DMS79 treated with DMSO at 0.1 percent for 48 hours (cell line): ENCODE measurements around the gene MEGF10.
"Not testable (repeated sequence)": the region's sequence is repeated elsewhere in the genome, so short reads cannot be mapped to it uniquely, and the experiment has no call there.

ENCODE experiments used
- DNase-seq: peaks from one replicate; lab custom pipeline; 2025; lab: John Stamatoyannopoulos, UW

The MEGF10 gene

GRCh38 chr5:127290019-127290945 is at the start of gene MEGF10:
TSS of gene MEGF10 (plus strand) at chr5:127290796. CDS start at chr5:127331309, 40,513 bp downstream.
- DNase-seq = no peak

- DNase-seq = no peak
Measured at GRCh38 chr5:127243011-127243410, 47.6 kb upstream of the MEGF10 start.

DNA sequence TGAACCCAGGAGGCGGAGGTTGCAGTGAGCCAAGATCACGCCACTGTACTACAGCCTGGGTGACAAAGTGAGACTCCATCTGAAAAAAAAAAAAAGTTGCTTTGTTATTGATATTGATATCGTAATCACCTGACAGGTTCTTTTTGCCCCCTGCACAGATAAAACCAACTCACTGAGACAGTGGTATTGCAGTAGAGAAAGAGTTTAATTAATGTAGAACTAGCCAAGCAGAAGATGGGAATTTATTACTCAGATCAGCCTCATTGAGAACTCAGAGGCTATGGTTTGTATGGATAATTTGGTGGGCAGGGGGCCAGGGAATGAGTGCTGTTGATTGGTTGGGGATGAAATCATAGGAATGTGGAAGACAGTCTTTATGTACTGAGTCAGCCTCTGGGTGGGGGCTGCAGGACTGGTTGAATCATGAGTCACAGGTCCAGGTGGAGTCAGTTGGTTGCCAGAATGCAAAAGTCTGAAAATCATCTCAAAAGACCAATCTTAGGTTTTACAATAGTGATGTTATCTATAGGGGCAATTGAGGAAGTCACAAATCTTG is 35.8 kb upstream of the MEGF10 start:
- DNase-seq = no peak

- no peak for DNase-seq
Measured at GRCh38 chr5:127256886-127257597, 33.6 kb upstream of the MEGF10 start.

GRCh38 chr5:127260686-127261085 is 29.9 kb upstream of the MEGF10 start:
- DNase-seq = no peak

DNA sequence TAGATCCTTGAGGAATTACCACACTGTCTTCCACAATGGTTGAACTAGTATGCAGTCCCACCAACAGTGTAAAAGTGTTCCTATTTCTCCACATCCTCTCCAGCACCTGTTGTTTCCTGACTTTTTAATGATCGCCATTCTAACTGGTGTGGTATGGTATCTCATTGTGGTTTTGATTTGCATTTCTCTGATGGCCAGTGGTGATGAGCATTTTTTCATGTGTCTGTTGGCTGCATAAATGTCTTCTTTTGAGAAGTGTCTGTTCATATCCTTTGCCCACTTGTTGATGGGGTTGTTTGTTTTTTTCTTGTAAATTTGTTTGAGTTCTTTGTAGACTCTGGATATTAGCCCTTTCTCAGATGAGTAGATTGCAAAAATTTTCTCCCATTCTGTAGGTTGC is 25.1 kb upstream of the MEGF10 start:
- not testable (repeated sequence) for DNase-seq

DNA sequence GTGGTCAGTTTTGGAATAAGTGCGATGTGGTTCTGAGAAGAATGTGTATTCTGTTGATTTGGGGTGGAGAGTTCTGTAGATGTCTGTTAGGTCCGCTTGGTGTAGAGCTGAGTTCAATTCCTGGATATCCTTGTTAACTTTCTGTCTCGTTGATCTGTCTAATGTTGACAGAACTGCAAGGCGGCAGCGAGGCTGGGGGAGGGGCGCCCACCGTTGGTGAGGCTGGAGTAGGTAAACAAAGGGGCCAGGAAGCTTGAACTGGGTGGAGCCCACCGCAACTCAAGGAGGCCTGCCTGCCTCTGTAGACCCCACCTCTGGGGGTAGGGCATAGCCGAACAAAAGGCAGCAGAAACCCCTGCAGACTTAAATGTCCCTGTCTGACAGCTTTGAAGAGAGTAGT is 22.3 kb upstream of the MEGF10 start:
- DNase-seq = not testable (repeated sequence)

- DNase-seq = not testable (repeated sequence)
Measured at GRCh38 chr5:127270713-127271112, 19.9 kb upstream of the MEGF10 start.

GRCh38 chr5:127275641-127276193 is 14.9 kb upstream of the MEGF10 start:
- no peak for DNase-seq

- no peak for DNase-seq
Measured at GRCh38 chr5:127280491-127281220, 9.9 kb upstream of the MEGF10 start.

DNA sequence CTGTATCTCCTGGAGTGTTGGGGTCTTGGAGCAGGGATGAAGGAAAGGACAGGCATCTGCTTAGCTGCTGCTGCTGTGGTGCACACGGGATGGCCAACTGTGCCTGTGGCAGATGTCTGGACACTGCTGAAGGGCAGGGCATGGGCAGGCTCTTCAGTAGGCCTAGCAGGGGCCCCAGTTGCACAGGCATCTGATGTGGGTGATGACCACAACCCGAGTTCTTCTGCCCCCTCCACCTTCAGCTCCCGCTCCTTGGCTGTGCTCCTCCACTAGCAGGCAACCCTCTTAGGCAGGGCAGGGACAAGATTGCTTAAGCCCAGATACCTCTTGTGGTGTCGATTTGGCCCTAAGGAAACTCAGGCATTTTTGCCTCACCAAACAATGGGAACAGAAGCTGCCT is 9.0 kb upstream of the MEGF10 start:
- no peak for DNase-seq

DNA sequence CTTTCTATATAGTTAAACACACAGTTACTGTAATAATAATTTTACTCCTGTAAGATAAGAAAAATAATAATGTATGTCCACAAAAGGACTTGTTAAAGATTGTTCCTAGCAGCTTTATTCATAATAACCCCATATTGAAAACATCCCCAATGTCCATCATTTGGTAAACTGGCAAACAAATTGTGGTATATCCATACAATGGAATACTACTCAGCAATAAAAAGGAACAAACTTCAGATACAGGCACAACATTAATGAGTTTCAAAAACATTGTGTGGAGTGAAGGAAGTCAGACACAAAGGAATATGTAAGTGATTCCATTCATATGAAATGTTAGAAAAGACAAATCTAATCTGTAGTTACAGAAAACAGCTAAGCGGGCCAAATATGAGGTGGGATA is 1.9 kb upstream of the MEGF10 start:
- DNase-seq = no peak

- no peak for DNase-seq
Measured at GRCh38 chr5:127290946-127291693, 524 bp downstream of the MEGF10 start.

DNA sequence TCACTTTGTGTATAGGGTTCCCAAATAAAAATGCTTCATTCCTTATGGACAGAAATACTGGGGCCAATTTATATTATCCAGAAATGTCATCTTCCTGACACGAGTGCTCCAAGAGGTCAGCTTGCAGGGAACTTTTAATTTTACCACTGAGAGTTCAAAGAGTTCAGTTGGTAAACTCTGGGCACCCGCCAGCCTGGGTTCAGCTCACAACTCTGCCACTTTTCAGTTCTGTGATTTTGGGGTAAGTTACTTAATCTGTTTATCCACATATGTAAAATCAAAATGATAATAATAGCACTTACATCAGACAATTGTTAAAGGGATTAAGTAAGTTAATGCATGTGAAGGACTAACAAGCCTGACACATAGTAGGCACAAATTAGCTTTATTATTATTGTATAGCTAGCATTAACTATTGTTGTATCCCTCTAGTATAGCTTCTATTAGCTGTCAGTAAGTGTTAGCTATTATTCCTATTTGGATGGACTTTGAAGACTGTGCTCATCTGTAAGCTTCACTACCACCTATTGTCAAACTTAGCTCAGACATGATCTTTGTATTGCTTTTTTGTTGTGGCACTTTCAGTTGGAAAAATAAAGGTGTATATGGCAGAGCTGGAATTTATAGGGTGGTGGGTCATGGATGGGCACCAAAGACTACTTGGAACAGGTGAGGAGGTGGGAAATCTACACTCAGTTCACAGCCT is 1.6 kb downstream of the MEGF10 start:
- DNase-seq = no peak

DNA sequence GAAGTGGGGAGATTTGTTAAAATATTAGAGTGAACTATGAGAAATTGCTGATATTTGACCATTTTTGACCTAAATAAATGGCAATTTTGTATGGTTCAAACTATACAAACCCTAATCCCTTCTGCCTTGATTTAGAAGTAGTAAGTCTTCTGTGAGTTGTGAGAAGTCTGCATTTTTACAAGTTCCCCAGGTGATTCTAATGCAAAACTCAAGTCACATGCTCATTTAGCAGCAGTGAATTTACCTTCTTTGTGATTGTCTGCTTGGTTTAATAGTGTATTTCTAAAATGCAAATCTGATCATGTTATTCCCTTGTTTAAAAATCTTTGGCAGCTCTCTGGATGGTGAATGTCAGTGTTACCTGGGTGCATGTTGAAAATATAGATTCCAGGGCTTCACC is 2.8 kb downstream of the MEGF10 start:
- no peak for DNase-seq

DNA sequence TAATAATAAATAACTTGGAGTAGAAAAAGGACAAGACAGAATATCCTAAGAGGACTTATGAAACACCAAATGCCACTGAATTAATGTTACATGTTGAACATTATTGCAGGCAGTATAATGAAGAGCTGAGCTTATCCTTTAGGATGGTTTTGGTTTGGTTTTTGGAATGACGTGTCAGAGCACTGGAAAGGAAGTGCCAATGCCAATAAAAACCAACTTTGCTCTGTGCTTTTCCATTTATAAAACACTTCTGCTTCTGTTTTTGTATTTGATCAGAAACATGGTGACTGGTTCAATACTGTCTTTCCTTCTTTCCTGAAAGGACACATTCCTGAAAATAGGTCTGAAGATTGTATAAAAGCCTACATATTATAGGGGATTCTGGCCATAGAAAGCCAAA is 4.2 kb downstream of the MEGF10 start:
- DNase-seq = no peak

DNA sequence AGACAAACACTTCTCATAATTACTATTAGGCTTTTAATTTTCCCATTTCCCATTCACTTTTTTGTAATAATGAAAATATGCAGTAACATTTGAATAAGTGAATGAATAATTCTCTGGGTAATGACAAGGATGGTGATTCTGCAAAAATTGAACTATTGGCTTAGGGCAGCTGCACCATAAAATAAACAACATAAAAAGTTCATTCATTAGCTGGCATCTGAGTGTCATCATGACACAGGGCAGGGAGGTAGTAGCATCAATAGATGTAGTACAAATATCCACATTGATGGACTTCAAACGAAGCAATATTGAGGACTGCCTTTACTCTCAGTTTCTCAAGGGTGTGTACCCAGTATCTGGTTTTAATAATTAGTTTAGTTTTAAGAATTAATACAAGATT is 4.9 kb downstream of the MEGF10 start:
- DNase-seq = no peak

DNA sequence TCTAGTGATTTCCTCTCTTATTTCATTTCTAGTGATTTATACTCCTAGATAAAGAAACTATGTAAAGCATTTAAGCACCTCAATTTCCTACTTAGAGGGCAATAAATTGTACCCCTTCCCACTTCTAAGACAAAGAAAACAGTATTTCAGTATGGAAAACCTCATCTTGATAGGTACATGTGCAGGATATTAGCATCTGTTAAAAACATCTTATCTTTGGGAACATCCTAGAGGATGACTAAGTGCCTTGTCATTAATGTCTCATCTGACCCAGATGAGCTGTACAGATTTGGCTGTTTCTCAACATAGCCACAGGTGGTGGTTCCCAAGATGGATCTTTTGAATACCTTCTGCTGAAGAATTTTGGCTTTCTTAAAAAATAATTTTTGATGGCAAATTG is 5.7 kb downstream of the MEGF10 start:
- DNase-seq = no peak

- DNase-seq = not testable (repeated sequence)
Measured at GRCh38 chr5:127296894-127297293, 6.3 kb downstream of the MEGF10 start.

GRCh38 chr5:127297348-127298035 is 6.9 kb downstream of the MEGF10 start:
- no peak for DNase-seq
